Fibroblast of skin of left quadriceps (primary cell): ENCODE measurements around the gene CALHM6.
"Not testable (repeated sequence)": the region's sequence is repeated elsewhere in the genome, so short reads cannot be mapped to it uniquely, and the experiment has no call there.

Experiments
- DNase-seq, 2 experiments: peaks; one replicate each; pipeline ENCODE4 v3.0.0-alpha.2; 2013; ENCODE audit warnings: low read depth in 2 of 2

CALHM6 gene

DNA sequence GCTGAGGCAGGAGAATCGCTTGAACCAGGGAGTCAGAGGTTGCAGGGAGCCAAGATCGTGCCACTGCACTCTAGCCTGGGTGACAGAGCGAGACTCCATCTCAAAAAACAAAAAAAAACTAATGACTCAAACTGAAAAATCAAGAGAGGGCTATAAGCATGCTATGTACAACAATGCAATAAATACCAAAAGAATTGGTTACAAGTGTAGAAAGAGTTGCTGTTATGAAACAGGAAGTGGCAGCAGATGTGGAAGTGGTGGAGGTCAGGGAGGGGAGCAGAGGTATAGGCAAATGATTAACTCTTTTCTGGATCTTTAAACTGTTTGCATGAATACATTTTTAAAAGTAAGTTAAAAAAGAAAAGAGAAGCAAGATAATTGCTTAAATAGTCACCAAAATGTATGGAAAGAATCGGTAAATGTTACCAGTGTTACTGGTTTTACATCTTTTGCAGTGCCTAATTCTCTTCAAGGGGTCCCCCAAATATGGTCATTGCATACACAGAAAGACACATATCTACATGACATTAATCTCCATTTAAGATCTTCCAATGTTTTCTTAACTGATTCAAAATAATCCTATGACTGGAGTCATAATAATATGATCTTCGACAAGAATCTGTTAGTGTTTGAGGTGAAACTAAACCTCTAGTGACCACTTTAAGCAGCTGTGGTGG is 15.0 kb downstream of the CALHM6 start:
- DNase-seq, result peak; percentile 10 to 24

DNA sequence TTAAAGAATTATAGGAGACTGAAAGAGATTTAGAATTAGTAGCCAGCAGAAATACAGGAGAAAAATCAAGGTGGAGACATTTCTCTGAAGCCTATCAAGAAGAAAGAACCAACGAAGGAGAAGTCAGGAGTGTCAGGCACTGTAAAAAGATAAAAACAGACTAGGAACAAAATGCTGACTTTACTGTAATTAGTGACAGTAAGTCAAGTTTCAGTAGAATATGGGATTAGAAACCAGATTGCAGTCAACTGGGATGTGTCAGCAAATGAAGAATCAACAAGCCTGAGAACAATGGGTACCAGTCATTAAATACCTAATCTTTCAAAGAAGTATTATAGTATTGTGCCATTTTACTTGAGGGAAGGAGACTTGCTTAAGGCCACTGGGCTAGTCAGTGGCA is 21.6 kb downstream of the CALHM6 start:
- no peak for DNase-seq

DNA sequence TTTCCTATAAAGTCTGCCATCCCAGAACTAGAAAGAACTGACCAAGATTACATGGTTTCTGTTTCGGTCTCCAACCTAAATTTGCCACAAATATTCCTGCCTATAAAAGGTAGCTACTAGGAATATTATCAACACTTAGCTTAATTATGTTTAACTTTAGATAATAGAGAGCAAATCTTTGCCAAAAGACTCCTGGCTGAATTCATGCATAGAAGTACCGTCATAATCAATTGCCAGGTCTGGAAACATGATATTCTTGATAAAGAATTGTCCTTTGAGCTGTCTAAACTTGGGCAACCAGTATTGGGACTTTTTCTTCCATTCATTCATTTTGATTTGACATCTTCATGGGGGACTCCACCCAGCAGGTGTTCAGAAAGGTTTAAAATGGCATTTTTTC is 22.4 kb downstream of the CALHM6 start:
- no peak for DNase-seq

DNA sequence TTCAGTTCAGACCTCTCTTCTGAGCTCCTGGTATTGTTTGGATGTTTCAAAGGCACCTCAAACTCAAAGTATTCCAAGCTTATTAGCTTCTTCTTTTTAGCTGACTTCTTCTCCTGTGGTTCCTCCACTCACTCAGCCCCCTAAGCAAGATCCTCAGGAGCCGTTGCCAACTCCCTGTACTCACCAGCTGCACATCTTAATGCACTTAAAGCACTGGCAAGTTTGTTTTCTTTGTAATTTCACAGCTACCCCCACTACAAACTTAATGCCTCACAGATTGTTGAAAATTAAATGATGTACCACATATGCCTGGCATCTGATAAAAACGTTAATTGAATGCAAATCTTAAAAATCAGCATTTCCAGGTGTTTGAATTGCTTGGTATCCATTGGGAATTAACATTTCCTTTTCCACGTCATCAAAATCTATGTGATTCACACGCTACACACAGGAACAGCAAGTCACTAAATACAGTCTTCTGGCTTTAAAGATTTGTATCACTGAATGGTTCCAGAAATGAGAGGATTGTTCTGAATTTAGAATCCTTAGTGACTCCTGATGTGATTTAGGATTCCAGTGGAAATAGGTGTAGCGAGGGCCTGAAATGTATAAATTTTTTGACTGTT is 24.5 kb downstream of the CALHM6 start:
- DNase-seq, result peak; percentile 19 to 22

DNA sequence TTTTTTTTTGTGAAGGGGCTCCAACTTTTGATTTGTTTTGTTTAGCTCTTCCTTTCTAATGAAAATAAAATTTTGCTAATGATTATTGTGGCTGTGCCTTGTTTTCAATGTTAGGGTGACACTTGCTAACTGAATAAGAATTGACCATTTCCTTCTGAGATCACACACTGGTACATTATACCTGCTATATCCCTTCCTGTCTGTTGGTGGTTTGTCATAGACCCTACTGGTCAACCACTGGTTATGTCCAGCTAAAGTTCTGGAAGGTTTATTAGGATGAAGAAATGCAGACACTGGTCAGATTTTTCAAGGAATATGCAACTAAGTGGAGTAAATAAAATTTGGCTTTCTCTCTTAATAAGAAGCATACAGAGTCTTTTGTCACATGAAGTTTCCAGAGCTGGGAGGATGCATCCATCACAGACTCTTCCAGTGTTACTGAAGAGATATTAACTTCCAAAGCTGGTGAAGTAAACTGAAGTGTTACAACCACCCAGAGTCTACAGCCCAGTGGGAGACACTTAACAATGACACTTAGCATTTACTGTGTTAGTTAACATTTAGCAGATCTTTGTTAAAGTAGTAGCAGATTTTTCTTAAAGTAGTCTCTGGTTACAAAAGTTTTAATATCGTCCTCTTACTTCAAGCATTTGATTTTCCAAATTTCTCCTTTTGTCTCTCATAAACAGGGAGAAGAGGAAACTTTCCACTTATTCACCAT is 30.6 kb downstream of the CALHM6 start:
- no peak for DNase-seq

DNA sequence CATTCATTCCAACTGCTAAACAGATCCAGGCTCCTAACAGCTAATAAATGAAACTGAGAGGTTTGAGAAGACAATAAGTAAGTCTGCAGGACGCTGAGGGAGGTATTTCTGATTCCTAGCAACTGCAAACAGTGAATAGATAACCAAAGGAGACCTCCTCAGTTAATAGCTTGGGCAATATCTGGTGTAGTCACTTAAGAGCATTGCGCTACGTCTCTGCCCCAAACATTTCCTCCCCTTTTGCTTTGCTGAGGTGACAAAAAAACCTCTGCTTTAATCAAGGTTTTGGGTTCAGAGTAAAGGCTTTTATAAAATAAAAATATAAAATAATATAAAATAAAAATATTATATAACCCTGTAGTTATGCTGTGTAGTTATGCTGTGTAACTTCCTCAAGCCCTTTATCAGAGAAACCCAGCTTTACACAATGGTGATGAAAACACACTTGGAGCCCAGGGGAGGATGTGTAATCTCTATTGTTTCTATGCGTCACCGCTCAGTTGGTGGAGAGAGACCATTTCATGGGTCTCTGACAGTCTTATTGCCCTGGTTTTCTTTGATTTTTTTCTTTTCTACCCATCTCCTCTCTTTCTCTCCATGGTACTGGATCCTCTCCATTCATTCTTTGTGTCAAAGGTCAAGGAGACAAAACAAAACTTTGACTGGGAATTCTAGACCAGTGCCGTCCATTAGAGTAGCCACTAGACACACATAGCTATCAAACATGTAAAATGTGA is 31.3 kb downstream of the CALHM6 start:
- no peak for DNase-seq

DNA sequence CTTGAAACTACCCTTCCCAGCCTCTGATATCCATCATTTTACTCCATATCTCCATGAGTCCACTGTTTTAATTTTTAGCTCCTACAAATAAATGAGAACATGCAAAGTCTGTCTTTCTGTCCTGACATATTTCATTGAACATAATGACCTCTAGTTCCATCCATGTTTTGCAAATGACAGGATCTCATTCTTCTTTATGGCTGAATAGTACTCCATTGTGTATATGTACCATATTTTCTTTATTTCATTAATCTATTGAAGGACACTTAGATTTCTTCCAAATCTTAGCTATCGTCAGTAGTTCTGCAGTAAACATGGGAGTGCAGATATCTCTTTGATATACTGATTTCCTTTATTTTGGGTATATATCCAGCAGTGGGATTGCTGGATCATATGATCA is 34.0 kb downstream of the CALHM6 start:
- DNase-seq, result not testable (repeated sequence)

DNA sequence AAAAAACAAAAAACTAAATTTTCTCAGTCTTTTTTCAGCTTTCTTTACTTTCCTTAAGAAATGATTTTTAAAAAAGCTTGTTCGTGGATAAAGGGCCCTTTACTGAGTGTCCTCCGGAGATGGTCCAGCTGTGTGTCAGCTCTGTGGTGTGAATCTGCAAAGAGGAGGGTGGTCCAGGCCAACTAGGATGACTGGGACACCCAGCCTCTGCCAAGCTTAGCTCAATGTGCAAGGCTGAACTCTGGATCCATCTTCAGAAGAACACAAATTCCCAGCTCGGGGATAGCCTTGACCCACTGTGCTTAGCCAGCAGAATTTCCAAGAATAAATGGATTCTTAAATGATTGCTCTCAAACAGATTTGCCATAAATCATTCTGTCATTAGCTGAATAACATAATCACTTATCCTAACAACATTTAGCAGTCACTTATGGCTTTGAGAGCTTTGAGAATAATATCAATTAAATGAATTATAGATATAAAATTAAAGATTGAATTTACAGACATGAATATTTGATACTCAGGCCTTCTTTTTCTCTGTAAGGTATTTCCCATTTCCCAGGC is 36.0 kb downstream of the CALHM6 start:
- DNase-seq, result no peak

DNA sequence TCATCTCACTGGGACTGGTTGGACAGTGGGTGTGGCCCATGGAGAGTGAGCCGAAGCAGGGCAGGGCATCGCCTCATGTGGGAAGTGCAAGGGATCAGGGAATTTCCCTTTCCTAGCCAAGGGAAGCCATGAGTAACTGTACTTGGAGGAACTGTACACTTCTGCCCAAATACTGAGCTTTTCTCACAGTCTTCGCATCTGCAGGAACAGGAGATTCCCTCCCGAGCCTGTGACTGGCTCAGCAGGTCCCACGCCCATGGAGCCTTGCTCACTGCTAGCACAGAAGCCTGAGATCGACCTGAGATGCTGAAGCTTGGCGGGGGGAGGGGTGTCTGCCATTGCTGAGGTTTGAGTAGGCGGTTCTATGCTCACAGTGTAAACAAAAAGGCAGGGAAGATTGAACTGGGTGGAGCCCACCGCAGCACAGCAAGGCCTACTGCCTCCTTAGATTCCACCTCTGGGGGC is 39.8 kb downstream of the CALHM6 start:
- DNase-seq, result no peak

DNA sequence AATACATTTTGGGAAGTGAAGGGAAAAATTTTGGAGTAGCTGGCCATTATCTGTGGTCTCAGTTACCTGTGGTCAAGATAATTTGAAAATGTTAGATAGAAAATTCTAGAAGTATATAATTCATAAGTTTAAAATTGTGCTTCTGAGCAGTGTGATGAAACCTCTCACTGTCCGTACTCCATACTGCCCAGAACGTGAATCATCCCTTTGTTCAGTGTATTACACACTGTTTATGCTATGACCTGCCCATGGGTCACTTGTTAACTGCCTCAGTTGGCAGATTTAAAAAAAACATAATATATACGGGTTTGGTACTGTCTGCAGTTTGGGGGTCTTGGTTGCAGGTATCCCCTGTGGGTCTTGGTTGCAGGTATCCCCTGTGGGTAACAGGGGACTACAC is 46.1 kb downstream of the CALHM6 start:
- no peak for DNase-seq

DNA sequence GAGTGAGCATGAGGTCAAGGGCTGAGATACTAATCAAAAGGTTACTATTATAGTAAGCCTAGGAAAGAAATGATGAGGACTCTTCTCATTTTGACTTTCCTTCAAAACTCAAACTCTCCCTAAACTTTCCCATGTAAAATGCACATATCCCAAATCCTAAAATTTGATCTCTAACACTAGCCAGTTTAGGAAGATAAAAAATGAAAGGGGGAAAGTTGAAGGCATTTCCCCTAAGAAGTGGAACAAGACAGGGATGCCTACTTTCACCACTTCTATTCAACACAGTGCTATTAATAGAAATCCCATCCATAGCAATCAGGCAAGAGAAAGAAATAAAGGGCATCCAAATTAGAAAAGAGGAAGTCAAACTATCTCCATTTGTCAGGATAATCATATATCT is 47.4 kb downstream of the CALHM6 start:
- DNase-seq, result no peak

DNA sequence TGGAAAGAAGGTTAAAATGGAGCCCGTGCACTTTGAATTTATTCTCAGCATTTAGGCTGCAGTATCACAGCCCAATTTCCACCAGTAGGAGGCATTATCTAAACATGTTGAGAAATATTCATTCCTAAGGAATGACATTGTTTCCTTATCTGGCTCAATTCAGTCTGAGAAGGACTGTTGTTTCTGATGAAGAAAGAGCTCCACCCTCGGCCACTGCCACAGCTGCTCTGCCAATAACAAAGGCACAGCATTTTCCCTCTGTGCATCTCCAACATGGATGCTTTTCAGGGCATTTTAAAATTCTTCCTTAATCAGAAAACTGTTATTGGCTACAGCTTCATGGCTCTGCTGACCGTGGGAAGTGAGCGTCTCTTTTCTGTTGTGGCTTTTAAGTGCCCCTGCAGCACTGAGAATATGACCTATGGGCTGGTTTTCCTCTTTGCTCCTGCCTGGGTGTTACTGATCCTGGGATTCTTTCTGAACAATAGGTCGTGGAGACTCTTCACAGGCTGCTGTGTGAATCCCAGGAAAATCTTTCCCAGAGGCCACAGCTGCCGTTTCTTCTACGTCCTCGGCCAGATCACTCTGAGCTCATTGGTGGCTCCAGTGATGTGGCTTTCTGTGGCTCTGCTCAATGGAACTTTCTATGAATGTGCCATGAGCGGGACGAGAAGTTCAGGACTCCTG is 50.4 kb downstream of the CALHM6 start, which contains the start of gene CALHM5:
Gene CALHM5, plus strand, starts transcription at position 216 of the 687 bp plus-strand sequence. Its CDS starts 58 bp downstream, at position 274.
- DNase-seq, result peak; percentile 73 to 77

DNA sequence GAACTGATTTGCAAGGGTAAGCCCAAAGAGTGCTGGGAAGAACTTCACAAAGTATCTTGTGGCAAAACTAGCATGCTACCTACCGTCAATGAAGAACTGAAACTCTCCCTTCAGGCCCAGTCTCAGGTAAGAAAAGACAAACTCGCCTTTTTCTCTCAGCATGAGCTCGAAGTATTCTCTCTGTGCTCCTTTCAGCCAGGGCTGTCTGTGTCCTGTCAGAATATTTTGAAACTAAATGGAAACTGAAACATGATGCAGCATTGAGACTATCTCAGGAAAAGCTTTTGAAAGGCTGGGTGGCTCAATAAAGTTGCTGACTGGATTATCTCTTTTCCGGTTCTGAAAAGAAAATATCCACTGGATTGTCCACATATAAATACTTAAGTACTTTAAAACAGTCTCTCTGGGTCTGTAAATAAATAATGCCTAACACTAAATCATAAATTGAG is 51.0 kb downstream of the CALHM6 start:
- no peak for DNase-seq

DNA sequence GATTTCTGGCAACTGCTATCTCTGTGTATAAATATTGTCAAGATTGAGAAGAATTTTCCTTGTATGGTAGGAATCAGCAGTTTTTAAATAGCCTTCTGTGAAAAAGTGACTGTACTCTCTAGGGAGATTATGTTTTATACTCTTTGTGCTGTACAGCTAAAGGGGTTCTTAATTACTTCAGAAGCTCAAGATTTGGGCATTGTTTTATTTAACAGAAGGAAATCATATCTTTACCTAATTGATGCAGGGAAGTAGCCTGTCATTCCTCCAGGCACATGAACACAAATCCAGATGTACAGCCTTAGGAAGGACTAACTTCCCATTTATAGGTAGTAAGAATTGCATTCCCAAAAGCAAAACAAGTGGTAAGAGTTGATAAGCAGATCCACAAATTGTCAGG is 51.6 kb downstream of the CALHM6 start:
- no peak for DNase-seq
